CD4-positive, alpha-beta memory T cell (primary cell): ENCODE results near the gene RASGRP2. TPM values are rescaled to one million over a fixed set of nuclear protein-coding genes. Genes with fewer than 3 reads are reported as not detected.

ENCODE experiments used
- CTCF ChIA-PET: fragments of 350-600 bp; sonication (Branson Sonifier 250); formaldehyde crosslinking; loops from one replicate; lab custom pipeline; 2021; ENCODE audit warnings: inconsistent platforms; ENCODE audit not compliant: partially characterized antibody; lab: Charles Lee
- POLR2A ChIA-PET: fragments of 350-600 bp; sonication (Branson Sonifier 250); formaldehyde crosslinking; loops from one replicate; lab custom pipeline; 2021; ENCODE audit not compliant: partially characterized antibody; lab: Charles Lee
- DNase-seq, 5 donors: peaks; one replicate each; pipeline versions ENCODE4 v3.0.0 to v3.0.0-alpha.2; 2020 to 2022; ENCODE audit warnings: mixed read lengths in 1 of 5
- H3K27ac ChIP-seq: one replicate; pipeline ENCODE4 v1.7.0; 2013; ENCODE audit warnings: low read depth, low read length
- H3K27me3 ChIP-seq: 2 replicates; pipeline ENCODE4 v1.7.0; 2013; ENCODE audit warnings: mild to moderate bottlenecking, low read length, moderate library complexity; ENCODE audit not compliant: insufficient read depth
- H3K36me3 ChIP-seq: 2 replicates; pipeline ENCODE4 v1.7.0; 2013; ENCODE audit warnings: mild to moderate bottlenecking, low read length, moderate library complexity; ENCODE audit not compliant: insufficient read depth
- H3K4me1 ChIP-seq: 2 replicates; pipeline ENCODE4 v1.7.0; 2013; ENCODE audit warnings: mild to moderate bottlenecking, low read length, moderate library complexity; ENCODE audit not compliant: insufficient read depth
- H3K4me3 ChIP-seq, 2 donors: one replicate each; pipeline ENCODE4 v1.7.0; 2013; ENCODE audit warnings: low read length in 2 of 2, mild to moderate bottlenecking in 1 of 2
- H3K9me3 ChIP-seq, 2 donors: one replicate each; pipeline ENCODE4 v1.7.0; 2013; ENCODE audit warnings: low read length in 2 of 2, control low read depth in 1 of 2; ENCODE audit not compliant: control insufficient read depth in 1 of 2
- H3K27ac Mint-ChIP-seq, 7 donors: one replicate each; pipeline ENCODE4 v1.8.0; 2020 to 2021; ENCODE audit warnings: mixed read lengths in 7 of 7, mild to moderate bottlenecking in 6 of 7, inconsistent platforms in 3 of 7, moderate library complexity in 3 of 7
- H3K27me3 Mint-ChIP-seq, 2 donors: one replicate each; pipeline ENCODE4 v1.8.0; 2020 to 2021; ENCODE audit warnings: mixed read lengths in 2 of 2
- H3K36me3 Mint-ChIP-seq, 2 donors: one replicate each; pipeline ENCODE4 v1.8.0; 2020 to 2021; ENCODE audit warnings: mixed read lengths in 2 of 2, inconsistent platforms in 1 of 2, mild to moderate bottlenecking in 1 of 2
- H3K4me1 Mint-ChIP-seq, 4 donors: one replicate each; pipeline ENCODE4 v1.8.0; 2020 to 2021; ENCODE audit warnings: mixed read lengths in 4 of 4, mild to moderate bottlenecking in 1 of 4
- H3K4me3 Mint-ChIP-seq, 8 donors: one replicate each; pipeline ENCODE4 v1.8.0; 2020 to 2021; ENCODE audit warnings: mixed read lengths in 8 of 8, mild to moderate bottlenecking in 7 of 8, moderate library complexity in 6 of 8, inconsistent platforms in 3 of 8
- H3K9me3 Mint-ChIP-seq, 8 donors: one replicate each; pipeline ENCODE4 v1.8.0; 2020 to 2021; ENCODE audit warnings: mixed read lengths in 8 of 8, mild to moderate bottlenecking in 5 of 8, inconsistent platforms in 3 of 8, moderate library complexity in 1 of 8
- intact Hi-C: fragments of 100-400 bp; cut with micrococcal nuclease; formaldehyde crosslinking; loops from one replicate; pipeline ENCODE4 v1.15.1; 2023
- polyA plus RNA-seq, 2 donors: library from polyadenylated mRNA; unstranded; fragments of 300-500 nt; fragmentation: Illumina TruSeq; gene quantifications; one replicate each; pipeline ENCODE4 v1.2.3, GENCODE V29; 2021
- total RNA-seq, 2 experiments: library from RNA; stranded (reverse); gene quantifications; one replicate each; pipeline ENCODE4 v1.2.3, GENCODE V29; 2021

The RASGRP2 gene
- total and polyA plus RNA-seq, 4 experiments from 2014 or later: 177 to 463 (median 324) TPM

DNA sequence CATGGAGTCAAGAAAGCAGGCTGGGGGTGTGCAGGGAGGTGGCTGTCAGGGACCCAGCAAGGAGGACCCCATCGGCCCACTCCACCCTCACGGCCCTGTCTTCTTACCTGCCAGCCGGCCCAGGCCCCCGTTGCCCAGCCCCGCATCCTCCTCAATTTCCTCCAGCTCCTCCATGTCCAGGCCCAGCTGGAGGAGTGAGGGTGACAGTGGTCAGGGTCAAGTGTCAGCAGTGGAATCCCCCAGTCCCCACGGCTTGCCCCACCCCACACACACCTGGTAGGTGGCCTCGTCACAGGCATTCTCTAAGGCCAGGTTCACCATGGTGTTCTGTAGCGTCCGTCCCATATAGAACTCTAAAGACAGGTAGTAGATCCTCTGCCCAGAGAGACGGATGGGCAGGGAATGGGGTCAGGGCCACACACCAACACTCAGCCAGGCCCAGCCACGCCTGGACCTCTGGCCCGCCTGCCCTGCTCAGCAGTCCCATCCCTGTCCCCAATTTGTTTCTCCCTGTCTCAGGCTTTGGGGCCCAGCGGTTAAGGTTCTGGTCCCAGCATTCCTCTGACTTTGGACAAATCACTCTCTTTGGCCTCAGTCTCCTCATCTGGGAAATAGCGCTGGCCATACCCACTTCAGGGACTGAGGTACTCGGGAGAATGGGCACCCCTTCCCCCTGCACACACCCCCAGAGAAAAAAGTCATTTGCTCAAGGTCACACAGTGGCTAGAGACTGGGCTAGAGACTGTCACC, 14.6 kb upstream of the RASGRP2 start:
- intact Hi-C loops: no loop called here

DNA sequence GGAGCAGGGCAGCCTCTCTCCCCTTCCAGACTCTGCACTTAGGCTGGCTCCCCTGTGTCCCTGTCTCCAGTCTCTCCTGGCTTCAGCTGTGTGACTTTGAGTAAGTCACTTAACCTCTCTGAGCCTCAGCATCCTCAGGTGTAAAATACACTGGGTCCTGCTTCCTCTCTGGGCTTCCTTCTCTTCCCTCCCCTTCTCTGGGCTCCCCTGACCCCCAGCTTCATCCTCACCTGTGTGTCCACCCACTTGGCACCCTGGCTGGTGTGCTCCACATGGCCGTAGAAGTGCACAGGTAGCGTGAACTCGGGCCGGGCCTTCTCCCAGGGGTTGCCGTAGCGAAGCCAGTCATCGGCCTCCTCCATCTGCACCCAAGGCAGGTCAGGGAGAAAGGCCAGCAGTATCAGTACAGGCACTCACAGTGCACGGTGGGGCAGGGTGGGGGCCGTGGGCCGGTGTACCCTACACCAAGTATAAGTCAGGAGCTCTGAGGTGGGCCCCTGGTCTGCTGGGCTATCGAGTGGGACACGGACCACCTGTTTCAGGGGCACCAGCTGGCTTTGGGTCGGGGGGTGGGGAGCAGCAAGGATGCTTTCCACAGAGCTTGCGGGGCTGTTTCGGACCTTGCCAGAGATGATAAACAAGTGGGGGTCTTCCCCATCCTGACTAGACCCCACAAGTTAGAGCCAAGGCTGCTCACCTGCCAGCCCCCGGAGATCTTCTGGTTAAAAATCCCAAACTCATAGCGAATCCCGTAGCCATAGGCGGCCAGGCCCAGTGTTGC, 13.8 kb upstream of the RASGRP2 start:
- H3K27ac ChIP-seq: no peak overlapping the region
- CTCF ChIA-PET: interaction anchor here (1.3 to 2.3 kb wide), 3 partner anchors 10 to 13 kb away, joined by 3 to 7 read pairs (median 3); no protein-coding TSS in a partner anchor
- intact Hi-C loops: no loop called here
- Mint-ChIP-seq H3K9me3 (peaks cover 0 to 15% (median 0%) of the 10 kb centered on the region in 8 donors), H3K4me3 (no peak overlapping the region), H3K27me3 (no peaks in the 10 kb centered on the region), H3K36me3 (peaks cover 11 to 22% of the 10 kb centered on the region in 2 donors), H3K4me1 (peaks cover 22 to 51% (median 31%) of the 10 kb centered on the region in 4 donors), H3K27ac (peak overlapping the region in 4 of 7 donors; percentile 32 to 72 (median 52))
- H3K4me1 ChIP-seq: peaks cover 35% of the 10 kb centered on the region
- peaks cover 6% of the 10 kb centered on the region for H3K36me3 ChIP-seq
- H3K4me3 ChIP-seq: no peak overlapping the region
- POLR2A ChIA-PET: interaction anchor here (26.2 to 33.1 kb wide), 2 partner anchors 10 to 12 kb away, joined by 1500 read pairs; partner anchors contain the start of genes PYGM, RASGRP2 and SF1
- no peaks in the 10 kb centered on the region for H3K9me3 ChIP-seq
- peak in 1 of 5 donors; percentile 31 for DNase-seq
- H3K27me3 ChIP-seq: no peaks in the 10 kb centered on the region

More for the DNA sequence above, 14.6 kb upstream of the RASGRP2 start:
- Mint-ChIP-seq H3K9me3 (peaks cover 0 to 19% (median 0%) of the 10 kb centered on the region in 8 donors), H3K27ac (peak overlapping the region in 2 of 7 donors; percentile 46 to 91), H3K36me3 (peaks cover 16 to 24% of the 10 kb centered on the region in 2 donors), H3K27me3 (no peaks in the 10 kb centered on the region), H3K4me1 (peaks cover 26 to 56% (median 38%) of the 10 kb centered on the region in 4 donors), H3K4me3 (no peak overlapping the region)
- CTCF ChIA-PET: interaction anchor here (2.3 to 7.6 kb wide), 2 partner anchors 9 to 14 kb away, joined by 7 to 135 read pairs; partner anchors contain the start of gene RASGRP2
- no peaks in the 10 kb centered on the region for H3K9me3 ChIP-seq
- DNase-seq: peak in 1 of 5 donors; percentile 25
- H3K4me1 ChIP-seq: peaks cover 42% of the 10 kb centered on the region
- H3K27me3 ChIP-seq: no peaks in the 10 kb centered on the region
- H3K36me3 ChIP-seq: peaks cover 13% of the 10 kb centered on the region
- POLR2A ChIA-PET: interaction anchor here (1.1 to 33.1 kb wide), 4 partner anchors 9 to 52 kb away, joined by 3 to 1500 read pairs (median 949); partner anchors contain the start of genes MEN1, PYGM, RASGRP2 and SF1
- H3K4me3 ChIP-seq: no peak overlapping the region
- no peak overlapping the region for H3K27ac ChIP-seq

- Mint-ChIP-seq H3K4me3 (no peak overlapping the region), H3K36me3 (peaks cover 13 to 24% of the 10 kb centered on the region in 2 donors), H3K27me3 (no peaks in the 10 kb centered on the region), H3K9me3 (peaks cover 0 to 7% (median 0%) of the 10 kb centered on the region in 8 donors), H3K4me1 (peaks cover 16 to 50% (median 21%) of the 10 kb centered on the region in 4 donors), H3K27ac (peak overlapping the region in 3 of 7 donors; percentile 12 to 63 (median 38))
- peak in 1 of 5 donors; percentile 37 for DNase-seq
- POLR2A ChIA-PET: interaction anchor here (26.2 to 33.1 kb wide), 2 partner anchors 10 to 11 kb away, joined by 1500 read pairs; partner anchors contain the start of genes PYGM, RASGRP2 and SF1
- Histone ChIP-seq H3K4me3 (no peak overlapping the region), H3K36me3 (no peaks in the 10 kb centered on the region), H3K4me1 (peaks cover 20% of the 10 kb centered on the region), H3K27ac (no peak overlapping the region), H3K9me3 (no peaks in the 10 kb centered on the region), H3K27me3 (no peaks in the 10 kb centered on the region)
- intact Hi-C loops: no loop called here
- CTCF ChIA-PET: no interaction called here
Observed at GRCh38 chr11:64755681-64756361, 11.9 kb upstream of the RASGRP2 start.

DNA sequence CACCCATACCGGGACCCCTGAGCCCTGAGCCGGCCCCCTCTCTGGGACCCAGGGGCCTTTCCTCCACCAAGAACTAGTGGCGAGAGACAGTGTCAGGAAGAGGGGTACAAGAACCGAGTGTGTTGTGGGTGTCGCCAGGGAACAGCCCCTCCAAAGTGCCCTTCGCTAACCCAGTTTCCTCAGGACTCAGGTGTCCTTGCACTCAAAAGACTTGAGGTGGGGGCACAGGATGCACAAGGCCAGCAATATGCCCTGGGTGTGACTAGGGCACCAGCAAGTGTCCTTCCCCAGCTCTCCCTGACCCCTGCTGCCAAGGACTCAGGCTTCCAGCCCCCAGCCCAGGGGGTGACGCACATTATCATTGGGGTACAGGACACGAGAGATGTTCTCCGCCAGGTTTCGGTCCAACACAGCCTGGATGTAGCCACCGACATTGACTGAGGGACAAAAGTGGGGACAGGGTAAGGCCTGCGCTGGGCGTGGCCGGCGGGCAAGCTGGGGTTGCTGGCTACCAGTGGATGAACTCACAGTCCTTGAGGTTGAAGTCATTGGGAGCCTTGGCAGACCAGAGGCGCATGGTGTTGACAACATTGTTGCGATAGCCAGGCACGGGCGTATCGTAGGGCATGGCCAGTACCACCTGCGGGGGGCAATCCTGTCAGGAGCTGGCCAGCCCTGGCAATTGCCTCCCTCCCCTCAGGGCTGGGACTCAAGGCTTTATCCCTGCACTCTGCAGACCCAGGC, 11.1 kb upstream of the RASGRP2 start:
- peaks cover 16 to 50% (median 22%) of the 10 kb centered on the region in 4 donors for H3K4me1 Mint-ChIP-seq
- no peaks in the 10 kb centered on the region for H3K27me3 ChIP-seq
- H3K27me3 Mint-ChIP-seq: no peaks in the 10 kb centered on the region
- H3K4me3 Mint-ChIP-seq: no peak overlapping the region
- peaks cover 16 to 29% of the 10 kb centered on the region in 2 donors for H3K36me3 Mint-ChIP-seq
- H3K4me1 ChIP-seq: peaks cover 13% of the 10 kb centered on the region
- intact Hi-C loops: no loop called here
- H3K4me3 ChIP-seq: no peak overlapping the region
- peak in 1 of 5 donors; percentile 27 for DNase-seq
- CTCF ChIA-PET: no interaction called here
- H3K27ac Mint-ChIP-seq: peak overlapping the region in 1 of 7 donors; percentile 38
- no peak overlapping the region for H3K27ac ChIP-seq
- H3K9me3 Mint-ChIP-seq: peaks cover 0 to 7% (median 0%) of the 10 kb centered on the region in 8 donors
- POLR2A ChIA-PET: interaction anchor here (26.2 to 33.1 kb wide), 2 partner anchors 10 to 12 kb away, joined by 1500 read pairs; partner anchors contain the start of genes PYGM, RASGRP2 and SF1
- no peaks in the 10 kb centered on the region for H3K36me3 ChIP-seq
- H3K9me3 ChIP-seq: no peaks in the 10 kb centered on the region

DNA sequence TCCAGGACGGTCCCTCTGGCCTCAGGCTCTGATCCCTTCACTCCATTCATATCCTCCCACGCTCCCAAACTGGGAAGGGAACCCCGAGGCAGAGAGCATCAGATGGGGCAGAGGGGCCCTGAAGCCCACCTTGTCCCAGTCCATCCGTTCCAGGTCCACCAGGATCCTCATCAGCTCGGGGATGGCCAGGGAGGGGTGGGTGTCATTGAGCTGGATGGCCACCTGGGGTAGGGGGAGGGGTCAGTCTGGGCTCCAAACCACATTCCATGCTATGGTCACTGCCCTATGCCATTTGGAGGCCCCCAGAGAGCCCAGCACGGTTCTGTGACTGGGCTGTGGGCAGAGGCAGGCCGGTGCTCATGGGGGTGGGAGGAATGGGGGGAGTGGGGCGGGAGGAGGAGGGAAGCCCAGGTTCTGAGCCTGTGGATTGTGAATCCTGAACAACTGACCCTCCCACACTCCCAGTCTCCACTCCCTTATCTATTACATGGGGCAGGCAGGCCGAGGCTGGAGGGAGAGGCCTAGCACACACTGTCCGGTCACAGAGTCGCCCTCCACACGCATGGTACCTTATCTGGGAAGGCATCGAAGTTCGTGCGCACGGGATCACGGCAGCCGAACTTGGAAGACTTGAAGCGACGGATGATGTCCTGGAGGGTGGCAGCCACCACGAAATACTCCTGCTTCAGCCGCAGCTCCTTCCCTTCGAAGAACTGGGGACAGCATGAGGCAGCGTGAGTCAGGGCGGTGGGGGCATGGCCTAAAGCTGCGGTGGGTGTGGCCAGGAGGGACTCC, 10.4 kb upstream of the RASGRP2 start:
- Mint-ChIP-seq H3K4me3 (no peak overlapping the region), H3K4me1 (peaks cover 17 to 43% (median 20%) of the 10 kb centered on the region in 4 donors), H3K27me3 (no peaks in the 10 kb centered on the region), H3K27ac (peak overlapping the region in 1 of 7 donors; percentile 9), H3K36me3 (peaks cover 16 to 30% of the 10 kb centered on the region in 2 donors), H3K9me3 (peaks cover 0 to 7% (median 0%) of the 10 kb centered on the region in 8 donors)
- Histone ChIP-seq H3K4me1 (peaks cover 6% of the 10 kb centered on the region), H3K27me3 (no peaks in the 10 kb centered on the region), H3K9me3 (no peaks in the 10 kb centered on the region), H3K4me3 (no peak overlapping the region), H3K27ac (no peak overlapping the region), H3K36me3 (no peaks in the 10 kb centered on the region)
- intact Hi-C loops: no loop called here
- POLR2A ChIA-PET: interaction anchor here (26.2 to 33.1 kb wide), 2 partner anchors 9 to 13 kb away, joined by 1500 read pairs; partner anchors contain the start of genes PYGM, RASGRP2 and SF1
- CTCF ChIA-PET: interaction anchor here (2.7 kb wide), 1 partner anchor 11 kb away, joined by 10 read pairs; the partner anchor contains the start of gene RASGRP2
- DNase-seq: peak in 1 of 5 donors; percentile 31
